ENCODE results near the gene GPC4. TPM values are rescaled to one million over a fixed set of nuclear protein-coding genes. Genes with fewer than 3 reads are reported as not detected.
"Not testable (repeated sequence)": the region's sequence is repeated elsewhere in the genome, so short reads cannot be mapped to it uniquely, and the experiment has no call there.

The GPC4 gene
- total RNA-seq, 2 experiments from 2014 or later, result not detected

- no peak overlapping the region for H3K27ac Mint-ChIP-seq
- no peaks in the 10 kb centered on the region for H3K27me3 Mint-ChIP-seq
- H3K9me3 Mint-ChIP-seq, result no peaks in the 10 kb centered on the region
- peak; percentile 14 for DNase-seq
- H3K4me3 Mint-ChIP-seq, result no peak overlapping the region
- ChIA-PET CTCF (no interaction called here), POLR2A (no interaction called here)
- no peaks in the 10 kb centered on the region for H3K36me3 Mint-ChIP-seq (ENCODE audit: low read depth)
- no peaks in the 10 kb centered on the region for H3K4me1 Mint-ChIP-seq
Observed at GRCh38 chrX:133335027-133335426, 80.3 kb downstream of the GPC4 start.

DNA sequence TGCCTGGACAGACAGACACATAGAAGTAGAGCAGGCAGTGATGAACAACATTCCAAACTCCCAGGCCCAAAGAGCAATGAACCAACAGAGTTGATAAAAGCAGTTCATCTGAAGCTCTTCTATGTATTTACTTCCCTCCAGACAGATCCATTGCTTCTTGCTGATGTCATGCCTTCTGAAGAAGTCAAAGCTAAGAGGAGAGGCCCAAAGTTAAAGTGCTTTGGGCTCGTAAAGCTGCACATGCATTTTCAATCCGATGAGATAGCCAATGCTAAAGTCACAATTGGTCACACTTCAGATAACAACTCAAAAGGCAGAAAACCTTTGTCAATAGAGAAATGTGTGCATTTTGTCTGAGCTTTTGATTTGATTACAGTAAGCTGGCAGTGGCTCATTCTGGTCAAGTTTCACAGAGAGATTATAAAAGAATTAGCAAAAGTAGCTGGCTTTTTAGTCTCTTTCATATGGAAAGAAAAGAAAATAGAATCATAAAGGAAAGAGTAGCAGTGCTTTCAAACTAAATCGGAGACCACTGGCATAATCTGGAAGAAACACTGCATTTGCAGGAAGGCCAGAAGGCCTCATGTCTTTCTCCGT is 82.0 kb downstream of the GPC4 start:
- no peak overlapping the region for H3K27ac Mint-ChIP-seq
- no peak for DNase-seq
- H3K4me3 Mint-ChIP-seq, result no peak overlapping the region
- no peaks in the 10 kb centered on the region for H3K9me3 Mint-ChIP-seq
- no peaks in the 10 kb centered on the region for H3K4me1 Mint-ChIP-seq
- ChIA-PET CTCF (interaction anchor here (1.1 kb wide), 1 partner anchor 10 kb away, joined by 3 read pairs; no protein-coding TSS in a partner anchor), POLR2A (no interaction called here)
- no peaks in the 10 kb centered on the region for H3K27me3 Mint-ChIP-seq
- no peaks in the 10 kb centered on the region for H3K36me3 Mint-ChIP-seq (ENCODE audit: low read depth)

DNA sequence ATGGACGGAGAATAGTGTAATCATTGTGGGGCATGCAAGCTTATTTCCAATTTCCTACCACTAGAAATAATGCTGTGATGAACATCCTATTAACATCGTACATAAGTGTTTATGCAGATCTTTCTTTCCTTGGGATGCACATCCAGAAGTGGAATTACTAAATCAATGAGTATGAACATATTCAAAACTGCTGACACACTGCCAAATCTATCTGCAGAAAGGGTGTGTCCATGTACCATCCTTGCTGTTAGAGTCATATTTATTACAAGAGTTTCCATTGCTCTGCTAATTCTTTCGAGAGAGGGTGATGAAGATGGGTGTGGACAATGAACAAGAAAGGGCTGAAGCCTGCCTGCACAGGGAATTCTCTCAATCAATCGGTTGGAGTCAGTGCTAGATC is 82.6 kb downstream of the GPC4 start:
- POLR2A ChIA-PET, result no interaction called here
- Mint-ChIP-seq H3K27me3 (no peaks in the 10 kb centered on the region), H3K9me3 (no peaks in the 10 kb centered on the region), H3K27ac (no peak overlapping the region), H3K4me3 (no peak overlapping the region), H3K36me3 (ENCODE audit: low read depth) (no peaks in the 10 kb centered on the region), H3K4me1 (no peaks in the 10 kb centered on the region)
- CTCF ChIA-PET, result interaction anchor here (1.1 kb wide), 1 partner anchor 9 kb away, joined by 3 read pairs; no protein-coding TSS in a partner anchor
- no peak for DNase-seq

- DNase-seq, result no peak
- POLR2A ChIA-PET, result no interaction called here
- Mint-ChIP-seq H3K4me1 (no peaks in the 10 kb centered on the region), H3K36me3 (ENCODE audit: low read depth) (no peaks in the 10 kb centered on the region), H3K4me3 (no peak overlapping the region), H3K27ac (no peak overlapping the region), H3K9me3 (no peaks in the 10 kb centered on the region), H3K27me3 (no peaks in the 10 kb centered on the region)
- CTCF ChIA-PET, result no interaction called here
Observed at GRCh38 chrX:133330956-133331355, 84.3 kb downstream of the GPC4 start.

GRCh38 chrX:133325422-133325821 is 89.9 kb downstream of the GPC4 start:
- Mint-ChIP-seq H3K4me1 (peaks cover 11% of the 10 kb centered on the region), H3K27ac (no peak overlapping the region), H3K27me3 (no peaks in the 10 kb centered on the region), H3K4me3 (no peak overlapping the region), H3K36me3 (ENCODE audit: low read depth) (no peaks in the 10 kb centered on the region), H3K9me3 (no peaks in the 10 kb centered on the region)
- POLR2A ChIA-PET, result no interaction called here
- CTCF ChIA-PET, result interaction anchor here (0.8 kb wide), 1 partner anchor 359 kb away, joined by 3 read pairs; no protein-coding TSS in a partner anchor
- DNase-seq, result no peak

- ChIA-PET POLR2A (no interaction called here), CTCF (interaction anchor here (0.7 kb wide), 1 partner anchor 10 kb away, joined by 3 read pairs; no protein-coding TSS in a partner anchor)
- H3K36me3 Mint-ChIP-seq (ENCODE audit: low read depth), result no peaks in the 10 kb centered on the region
- H3K4me1 Mint-ChIP-seq, result peaks cover 11% of the 10 kb centered on the region
- H3K27ac Mint-ChIP-seq, result no peak overlapping the region
- no peak for DNase-seq
- no peak overlapping the region for H3K4me3 Mint-ChIP-seq
- H3K27me3 Mint-ChIP-seq, result no peaks in the 10 kb centered on the region
- no peaks in the 10 kb centered on the region for H3K9me3 Mint-ChIP-seq
Observed at GRCh38 chrX:133323431-133323830, 91.9 kb downstream of the GPC4 start.

DNA sequence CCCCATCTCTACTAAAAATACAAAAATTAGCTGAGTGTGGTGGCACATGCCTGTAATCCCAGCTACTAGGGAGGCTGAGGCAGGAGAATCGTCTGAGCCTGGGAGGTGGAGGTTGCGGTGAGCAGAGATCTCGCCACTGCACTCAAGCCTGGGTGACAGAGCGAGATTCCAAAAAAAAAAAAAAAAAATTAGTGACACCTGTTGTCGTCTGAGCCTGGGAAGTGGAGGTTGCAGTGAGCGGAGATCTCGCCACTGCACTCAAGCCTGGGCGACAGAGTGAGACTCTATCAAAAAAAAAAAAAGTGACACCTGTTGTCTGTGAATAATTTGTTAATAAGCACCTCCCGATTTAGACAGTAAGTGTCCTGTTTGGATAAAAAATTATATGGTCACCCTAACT is 93.0 kb downstream of the GPC4 start:
- H3K27me3 Mint-ChIP-seq; POLR2A ChIA-PET; DNase-seq; H3K27ac Mint-ChIP-seq; H3K4me3 Mint-ChIP-seq; CTCF ChIA-PET; H3K9me3 Mint-ChIP-seq; H3K36me3 Mint-ChIP-seq (ENCODE audit: low read depth): not testable (repeated sequence)
- H3K4me1 Mint-ChIP-seq, result peaks cover 11% of the 10 kb centered on the region

DNA sequence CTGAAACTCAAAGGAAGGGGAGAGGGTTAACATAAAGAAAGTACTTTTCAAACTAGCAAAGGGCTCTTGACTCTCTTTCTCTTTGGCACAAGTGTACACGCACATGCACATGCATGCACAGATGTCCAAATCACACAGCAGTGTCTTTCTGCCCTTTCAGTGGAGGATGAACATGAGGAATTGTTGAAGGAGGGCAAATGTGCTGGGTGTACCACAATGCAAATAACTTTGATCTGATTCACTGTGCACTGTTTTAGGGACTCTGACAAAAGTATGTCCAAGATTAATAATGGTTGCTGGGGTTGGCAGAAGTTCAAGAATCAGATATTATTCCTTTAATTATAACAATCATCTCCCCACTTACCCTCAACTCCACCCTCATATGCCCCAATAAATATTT is 93.8 kb downstream of the GPC4 start:
- Mint-ChIP-seq H3K36me3 (ENCODE audit: low read depth) (no peaks in the 10 kb centered on the region), H3K27me3 (no peaks in the 10 kb centered on the region), H3K27ac (no peak overlapping the region), H3K4me3 (no peak overlapping the region), H3K4me1 (peaks cover 11% of the 10 kb centered on the region), H3K9me3 (no peaks in the 10 kb centered on the region)
- DNase-seq, result no peak
- ChIA-PET CTCF (no interaction called here), POLR2A (no interaction called here)

DNA sequence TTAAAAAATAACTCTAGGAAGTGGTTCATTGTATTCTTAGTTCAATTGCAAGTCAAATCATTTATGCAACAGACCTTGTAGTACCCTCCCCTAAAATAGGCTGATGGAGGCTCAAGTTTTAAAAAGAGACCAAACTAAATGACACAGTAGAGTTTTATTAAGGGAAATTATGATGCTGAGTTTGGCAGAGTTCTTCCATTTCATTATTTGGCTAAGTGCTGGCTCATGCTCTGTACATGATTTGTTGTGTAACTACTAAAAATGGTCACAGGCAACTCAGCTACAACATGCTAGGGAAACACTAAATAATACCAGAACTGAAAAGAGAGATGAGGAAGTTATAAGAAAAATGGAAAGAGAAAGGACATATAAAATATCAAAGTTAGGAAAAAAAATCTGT is 101.0 kb downstream of the GPC4 start:
- H3K4me1 Mint-ChIP-seq, result no peaks in the 10 kb centered on the region
- H3K36me3 Mint-ChIP-seq (ENCODE audit: low read depth), result no peaks in the 10 kb centered on the region
- no peaks in the 10 kb centered on the region for H3K9me3 Mint-ChIP-seq
- DNase-seq, result no peak
- peaks cover 5% of the 10 kb centered on the region for H3K27me3 Mint-ChIP-seq
- ChIA-PET POLR2A (no interaction called here), CTCF (no interaction called here)
- H3K4me3 Mint-ChIP-seq, result no peak overlapping the region
- H3K27ac Mint-ChIP-seq, result no peak overlapping the region

DNA sequence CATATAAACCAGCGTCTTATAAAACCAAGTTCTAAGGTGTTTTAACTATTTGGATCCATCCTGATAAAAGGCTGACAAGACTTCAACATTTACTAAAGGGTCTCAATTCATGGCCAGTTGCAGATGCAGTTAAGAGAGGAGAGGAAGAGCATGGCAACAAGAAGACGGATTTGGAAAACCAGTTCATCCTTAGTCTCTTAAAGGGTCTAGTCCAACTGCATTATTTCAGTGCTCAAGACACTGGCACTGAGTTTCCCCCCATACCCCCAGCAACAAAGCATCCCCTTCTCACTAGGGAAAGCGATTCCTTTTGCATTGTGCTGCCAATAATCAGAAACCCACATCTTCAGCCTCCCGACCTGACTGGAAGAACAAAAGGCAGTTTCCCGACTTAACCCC is 106.8 kb downstream of the GPC4 start:
- H3K36me3 Mint-ChIP-seq (ENCODE audit: low read depth), result no peaks in the 10 kb centered on the region
- H3K4me3 Mint-ChIP-seq, result no peak overlapping the region
- ChIA-PET CTCF (no interaction called here), POLR2A (no interaction called here)
- H3K9me3 Mint-ChIP-seq, result no peaks in the 10 kb centered on the region
- no peak for DNase-seq
- no peaks in the 10 kb centered on the region for H3K4me1 Mint-ChIP-seq
- peaks cover 3% of the 10 kb centered on the region for H3K27me3 Mint-ChIP-seq
- H3K27ac Mint-ChIP-seq, result no peak overlapping the region

GRCh38 chrX:133307637-133308498 is 107.4 kb downstream of the GPC4 start:
- H3K27me3 Mint-ChIP-seq, result peaks cover 3% of the 10 kb centered on the region
- ChIA-PET POLR2A (no interaction called here), CTCF (no interaction called here)
- no peaks in the 10 kb centered on the region for H3K36me3 Mint-ChIP-seq (ENCODE audit: low read depth)
- H3K9me3 Mint-ChIP-seq, result no peaks in the 10 kb centered on the region
- DNase-seq, result no peak
- no peak overlapping the region for H3K27ac Mint-ChIP-seq
- H3K4me3 Mint-ChIP-seq, result no peak overlapping the region
- no peaks in the 10 kb centered on the region for H3K4me1 Mint-ChIP-seq

DNA sequence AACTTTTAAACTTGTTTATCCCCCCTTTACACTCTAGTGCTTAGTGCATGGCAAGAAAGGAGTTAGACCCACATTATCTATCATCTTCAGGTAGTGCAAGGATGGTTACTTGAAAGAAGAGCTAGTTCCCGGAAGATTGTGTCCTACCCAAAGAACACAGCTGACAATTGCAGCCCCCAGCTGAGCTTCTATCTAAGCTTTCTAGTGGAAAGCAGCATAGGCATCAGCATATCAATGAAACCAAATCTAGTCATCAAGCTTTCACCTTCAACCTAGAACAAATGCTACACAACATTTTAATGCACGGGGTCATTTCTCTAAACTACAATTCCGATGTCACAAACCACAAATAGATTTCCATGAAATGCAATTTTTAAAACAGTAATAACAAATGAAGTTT is 108.2 kb downstream of the GPC4 start:
- no peak for DNase-seq
- Mint-ChIP-seq H3K4me1 (no peaks in the 10 kb centered on the region), H3K4me3 (no peak overlapping the region), H3K27me3 (peaks cover 3% of the 10 kb centered on the region), H3K9me3 (no peaks in the 10 kb centered on the region), H3K27ac (no peak overlapping the region), H3K36me3 (ENCODE audit: low read depth) (no peaks in the 10 kb centered on the region)
- ChIA-PET POLR2A (no interaction called here), CTCF (no interaction called here)

DNA sequence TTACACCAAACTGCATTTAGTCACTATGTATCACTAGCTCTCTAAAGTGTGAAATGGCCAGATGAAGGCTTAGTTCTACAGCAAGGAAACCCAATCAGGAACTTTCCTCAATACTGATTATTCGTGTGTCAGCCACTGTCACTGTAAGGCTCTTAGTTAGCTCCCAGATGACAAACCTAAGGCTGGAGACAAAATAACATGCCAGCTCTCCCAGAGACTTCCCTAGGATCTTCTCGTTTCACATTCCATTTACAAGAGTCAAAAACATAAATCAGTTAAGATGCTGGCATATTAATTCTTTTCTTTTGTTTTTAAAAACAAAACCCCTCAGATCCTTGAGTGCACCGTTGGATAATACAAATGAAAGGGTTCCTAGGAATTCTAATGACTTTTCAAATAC is 109.0 kb downstream of the GPC4 start:
- DNase-seq, result no peak
- Mint-ChIP-seq H3K27ac (no peak overlapping the region), H3K4me3 (no peak overlapping the region), H3K4me1 (no peaks in the 10 kb centered on the region), H3K27me3 (peaks cover 3% of the 10 kb centered on the region), H3K9me3 (no peaks in the 10 kb centered on the region), H3K36me3 (ENCODE audit: low read depth) (no peaks in the 10 kb centered on the region)
- ChIA-PET CTCF (no interaction called here), POLR2A (no interaction called here)

DNA sequence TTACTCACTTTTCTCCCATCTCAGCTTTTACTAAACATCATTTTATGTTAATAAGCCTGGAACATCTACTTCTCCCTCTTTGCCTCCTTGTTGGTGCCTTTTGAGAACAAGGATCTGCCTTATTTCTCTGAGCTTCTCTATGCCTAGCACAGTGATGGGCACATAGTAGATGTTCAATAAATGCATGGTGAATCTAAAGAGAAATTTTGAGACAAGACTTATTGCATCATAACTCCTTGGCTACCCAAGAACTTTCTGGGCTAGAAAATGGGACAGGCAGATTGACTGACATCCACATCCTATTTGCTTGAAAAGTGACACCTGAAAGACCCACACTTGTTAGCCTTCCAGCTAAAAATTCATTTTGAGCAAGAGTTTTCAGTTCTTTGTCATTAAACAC is 109.9 kb downstream of the GPC4 start:
- POLR2A ChIA-PET, result interaction anchor here (0.6 kb wide), 1 partner anchor 222 kb away, joined by 3 read pairs; no protein-coding TSS in a partner anchor
- CTCF ChIA-PET, result no interaction called here
- H3K36me3 Mint-ChIP-seq (ENCODE audit: low read depth), result no peaks in the 10 kb centered on the region
- no peak overlapping the region for H3K4me3 Mint-ChIP-seq
- no peaks in the 10 kb centered on the region for H3K4me1 Mint-ChIP-seq
- peaks cover 3% of the 10 kb centered on the region for H3K27me3 Mint-ChIP-seq
- H3K9me3 Mint-ChIP-seq, result no peaks in the 10 kb centered on the region
- no peak for DNase-seq
- H3K27ac Mint-ChIP-seq, result no peak overlapping the region
